GM12872 (cell line): ENCODE data around the gene TNFSF9.
A peak's percentile ranks its signal among the peaks of the same experiment; 100 is the strongest.

ENCODE experiments used
- CTCF ChIP-seq: IDR thresholded peaks from 3 replicates; pipeline ENCODE4 v1.5.1; 2011; ENCODE audit warnings: low read depth, mild to moderate bottlenecking, low read length, moderate library complexity; ENCODE audit not compliant: insufficient read depth

TNFSF9 gene

GRCh38 chr19:6514089-6514488 is 16.7 kb upstream of the TNFSF9 start:
- TF ChIP-seq CTCF = no peak

GRCh38 chr19:6514926-6515544 is 15.8 kb upstream of the TNFSF9 start:
- no peak for TF ChIP-seq CTCF

GRCh38 chr19:6516018-6516658 is 14.7 kb upstream of the TNFSF9 start:
- no peak for TF ChIP-seq CTCF

- TF ChIP-seq CTCF = peak; percentile 83
Measured at GRCh38 chr19:6516659-6517291, 14.1 kb upstream of the TNFSF9 start.

GRCh38 chr19:6518145-6518911 is 12.5 kb upstream of the TNFSF9 start:
- no peak for TF ChIP-seq CTCF

DNA sequence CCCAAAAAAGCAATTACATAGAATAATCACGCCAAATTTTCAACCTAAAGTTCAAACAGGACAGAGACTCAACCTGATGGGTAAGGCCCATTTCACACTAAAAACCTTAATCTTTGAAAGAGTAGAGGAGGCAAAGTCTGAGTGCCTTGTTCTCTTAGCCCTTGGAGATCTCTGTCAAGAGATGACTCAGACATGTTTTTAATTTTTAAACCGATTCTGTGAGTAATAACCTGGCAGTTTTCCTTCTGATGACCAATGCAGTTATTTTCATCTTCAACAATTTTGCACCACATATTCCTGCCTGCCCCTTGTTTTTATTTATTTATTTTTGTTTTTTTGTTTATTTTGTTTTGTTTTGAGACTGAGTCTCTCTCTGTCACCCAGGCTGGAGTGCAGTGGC is 11.5 kb upstream of the TNFSF9 start:
- no peak for TF ChIP-seq CTCF

DNA sequence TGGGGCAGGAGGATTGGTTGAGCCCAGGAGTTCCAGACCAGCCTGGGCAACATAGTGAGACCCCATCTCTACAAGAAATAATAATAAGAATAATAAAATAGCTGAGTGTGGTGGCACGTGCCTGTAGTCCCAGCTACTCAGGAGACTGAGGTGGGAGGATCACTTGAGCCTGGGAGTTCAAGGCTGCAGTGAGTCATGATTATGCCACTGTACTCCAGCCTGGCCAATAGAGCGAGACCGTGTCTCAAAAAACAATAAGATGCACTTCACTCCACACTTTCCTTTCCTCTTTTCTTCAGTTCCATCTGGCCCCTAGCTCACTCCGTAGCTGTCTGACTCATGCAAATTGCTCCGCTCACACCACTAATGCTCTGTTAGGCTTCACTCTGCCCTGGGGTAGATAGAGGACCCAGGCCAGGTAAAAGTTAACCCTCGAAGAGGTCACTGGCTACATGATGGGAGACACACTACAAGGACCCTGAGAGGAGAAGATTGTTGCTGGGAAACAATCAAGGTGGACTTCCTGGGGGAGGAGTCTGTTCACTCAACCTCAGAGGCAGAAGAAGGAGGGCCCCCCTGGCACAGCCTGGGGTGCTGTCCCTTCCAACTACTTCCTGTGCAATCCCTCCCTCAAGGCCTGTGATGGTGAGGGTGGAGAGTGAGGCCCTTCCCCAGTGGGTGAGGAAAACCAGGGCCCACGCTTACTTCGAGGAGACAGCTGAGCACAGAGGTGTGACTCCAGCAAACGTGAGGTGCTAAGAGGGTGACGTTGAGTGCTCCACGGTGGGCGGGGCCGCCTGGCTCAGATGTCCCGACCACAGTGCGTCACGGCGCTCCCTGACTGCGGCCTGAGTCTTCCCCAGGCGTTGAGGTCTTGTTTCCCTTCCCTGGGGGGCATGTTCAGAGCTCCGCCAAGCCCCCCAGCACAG is 8.8 kb upstream of the TNFSF9 start:
- no peak for TF ChIP-seq CTCF
